ENCODE data around the gene SCCPDH. TPM values are rescaled to one million over a fixed set of nuclear protein-coding genes. Genes with fewer than 3 reads are reported as not detected.

Gene SCCPDH
- total and polyA plus RNA-seq, 10 donors: 6.8 to 15.8 (median 13.0) TPM

DNA sequence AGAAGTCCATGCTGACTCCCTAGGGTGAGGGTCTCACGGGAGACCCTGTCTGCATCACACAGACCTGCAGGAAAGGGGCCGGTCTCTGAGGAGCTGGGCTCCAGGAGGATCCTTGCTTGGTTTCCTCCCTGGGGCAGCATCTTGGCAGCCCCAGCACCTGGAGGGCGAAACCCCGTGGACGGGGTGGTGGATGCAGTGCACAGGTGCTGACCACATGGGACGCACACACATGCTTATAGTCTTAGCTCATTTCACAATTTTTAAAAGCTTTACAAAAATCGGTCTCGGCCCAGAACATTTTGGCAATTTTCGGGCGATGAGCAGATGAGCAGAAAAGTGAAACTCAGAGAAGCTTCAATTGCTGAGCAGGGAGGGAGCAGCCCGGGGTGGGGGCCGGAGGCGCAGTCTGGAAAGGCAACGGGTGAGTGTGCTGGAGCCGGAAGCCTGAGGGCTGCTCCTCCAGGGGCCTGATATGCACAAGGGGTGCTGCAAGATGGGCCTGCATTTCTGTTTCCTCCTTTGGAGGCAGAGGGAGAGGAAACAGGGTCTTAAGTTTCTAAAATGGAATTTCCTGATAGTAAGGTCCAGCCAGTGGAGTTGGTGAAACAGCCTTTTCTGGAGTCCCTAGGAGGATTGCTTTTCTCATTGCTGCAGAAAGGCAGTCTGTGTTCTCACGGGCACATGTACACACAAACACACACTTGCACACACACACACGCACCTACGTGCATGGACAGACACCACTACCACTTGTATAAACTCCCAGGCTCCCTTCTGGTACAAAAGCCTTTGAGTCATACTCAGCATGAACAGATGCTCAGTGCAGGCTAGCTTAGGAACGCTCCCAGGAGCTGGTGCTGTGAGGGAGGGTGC is 60.6 kb downstream of the SCCPDH start:
- intact Hi-C loops (cut with DNase I; ENCODE audit: low total_unique reads): no loop called here
- Histone ChIP-seq H3K27ac (no peak overlapping the region), H3K4me3 (peak overlapping the region in 3 of 8 donors; percentile 14 to 43 (median 24)), H3K9me3 (no peaks in the 10 kb centered on the region), H3K27me3 (replicated peaks in 1 of 7) (peaks cover 0 to 29% (median 0%) of the 10 kb centered on the region in 7 donors), H3K4me1 (peaks cover 0 to 33% (median 16%) of the 10 kb centered on the region in 6 donors), H3K36me3 (peaks cover 0 to 10% (median 0%) of the 10 kb centered on the region in 6 donors)
- no peak for DNase-seq
- TF ChIP-seq, protein P1, sequence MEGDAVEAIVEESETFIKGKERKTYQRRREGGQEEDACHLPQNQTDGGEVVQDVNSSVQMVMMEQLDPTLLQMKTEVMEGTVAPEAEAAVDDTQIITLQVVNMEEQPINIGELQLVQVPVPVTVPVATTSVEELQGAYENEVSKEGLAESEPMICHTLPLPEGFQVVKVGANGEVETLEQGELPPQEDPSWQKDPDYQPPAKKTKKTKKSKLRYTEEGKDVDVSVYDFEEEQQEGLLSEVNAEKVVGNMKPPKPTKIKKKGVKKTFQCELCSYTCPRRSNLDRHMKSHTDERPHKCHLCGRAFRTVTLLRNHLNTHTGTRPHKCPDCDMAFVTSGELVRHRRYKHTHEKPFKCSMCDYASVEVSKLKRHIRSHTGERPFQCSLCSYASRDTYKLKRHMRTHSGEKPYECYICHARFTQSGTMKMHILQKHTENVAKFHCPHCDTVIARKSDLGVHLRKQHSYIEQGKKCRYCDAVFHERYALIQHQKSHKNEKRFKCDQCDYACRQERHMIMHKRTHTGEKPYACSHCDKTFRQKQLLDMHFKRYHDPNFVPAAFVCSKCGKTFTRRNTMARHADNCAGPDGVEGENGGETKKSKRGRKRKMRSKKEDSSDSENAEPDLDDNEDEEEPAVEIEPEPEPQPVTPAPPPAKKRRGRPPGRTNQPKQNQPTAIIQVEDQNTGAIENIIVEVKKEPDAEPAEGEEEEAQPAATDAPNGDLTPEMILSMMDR (IDR thresholded peaks at IDR 0.05 in 8 of 11, conservative IDR thresholded peaks at IDR 0.05 in 3 of 11): no peak
- TF ChIP-seq POLR2A (IDR thresholded peaks at IDR 0.05) (no peak), POLR2AphosphoS5 (IDR thresholded peaks at IDR 0.05) (no peak)
- whole genome bisulfite sequencing, 5 donors: 12 to 32% (median 16%) methylated on average over 19 of the region's 19 CpGs

GRCh38 chr1:246785494-246786111 is 61.4 kb downstream of the SCCPDH start:
- 75 to 85% (median 84%) methylated on average over 15 to 18 of the region's 18 CpGs for WGBS, 5 donors
- DNase-seq: no peak

DNA sequence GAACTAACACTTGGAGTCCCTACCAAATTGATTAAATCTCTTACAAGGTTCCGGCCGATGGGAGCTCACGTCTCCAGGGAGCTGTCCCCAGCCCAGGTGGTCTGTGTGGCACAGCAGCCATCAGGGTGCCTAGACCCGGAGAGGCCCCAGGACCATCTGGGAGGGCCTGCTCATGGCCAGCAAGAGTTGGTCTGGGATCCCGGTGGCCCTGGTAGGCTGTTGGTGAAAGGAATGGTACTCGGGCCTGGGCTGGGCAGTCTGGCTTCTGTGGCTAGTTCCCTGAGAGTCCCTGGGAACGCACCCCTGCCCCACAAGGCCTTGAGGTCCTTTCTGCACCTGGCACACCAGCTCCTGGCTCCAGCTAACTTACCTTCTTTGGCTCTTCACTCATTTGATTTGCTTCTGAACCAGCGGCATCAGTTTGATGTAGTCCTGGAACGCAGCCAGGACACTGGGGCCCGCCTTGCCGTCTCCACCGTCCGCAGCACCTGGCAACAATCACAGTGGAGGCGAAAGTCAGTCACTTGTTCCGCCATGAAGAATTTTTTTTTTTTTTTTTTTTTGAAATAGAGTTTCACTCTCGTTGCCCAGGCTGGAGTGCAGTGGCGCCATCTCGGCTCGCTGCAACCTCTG is 62.5 kb downstream of the SCCPDH start:
- intact Hi-C loops (cut with DNase I; ENCODE audit: low total_unique reads): no loop called here
- WGBS, 5 donors: 89 to 95% (median 92%) methylated on average over 19 of the region's 19 CpGs
- no peaks in the 10 kb centered on the region for H3K9me3 ChIP-seq
- no peak overlapping the region for H3K27ac ChIP-seq
- no peak for DNase-seq
- TF ChIP-seq POLR2AphosphoS5 (IDR thresholded peaks at IDR 0.05) (no peak), POLR2A (IDR thresholded peaks at IDR 0.05) (no peak)
- TF ChIP-seq, protein P1 (IDR thresholded peaks at IDR 0.05 in 8 of 11, conservative IDR thresholded peaks at IDR 0.05 in 3 of 11): no peak
- H3K4me1 ChIP-seq: peaks cover 0 to 33% (median 16%) of the 10 kb centered on the region in 6 donors
- peaks cover 0 to 47% (median 0%) of the 10 kb centered on the region in 7 donors for H3K27me3 ChIP-seq (replicated peaks in 1 of 7)
- no peaks in the 10 kb centered on the region for H3K36me3 ChIP-seq
- no peak overlapping the region for H3K4me3 ChIP-seq

More at GRCh38 chr1:246785494-246786111, 61.4 kb downstream of the SCCPDH start:
- TF ChIP-seq POLR2A (IDR thresholded peaks at IDR 0.05) (no peak), POLR2AphosphoS5 (IDR thresholded peaks at IDR 0.05) (no peak)
- TF ChIP-seq, protein P1 (IDR thresholded peaks at IDR 0.05 in 8 of 11, conservative IDR thresholded peaks at IDR 0.05 in 3 of 11): no peak
- Histone ChIP-seq H3K27ac (no peak overlapping the region), H3K9me3 (no peaks in the 10 kb centered on the region), H3K27me3 (replicated peaks in 1 of 7) (peaks cover 0 to 36% (median 0%) of the 10 kb centered on the region in 7 donors), H3K36me3 (peaks cover 0 to 2% (median 0%) of the 10 kb centered on the region in 6 donors), H3K4me1 (peaks cover 0 to 33% (median 16%) of the 10 kb centered on the region in 6 donors), H3K4me3 (no peak overlapping the region)
- intact Hi-C loops (cut with DNase I; ENCODE audit: low total_unique reads): no loop called here
